H9 (cell line): ENCODE data around the gene LOC128125822.

ENCODE experiments used
- DNase-seq: peaks from one replicate; pipeline ENCODE4 v3.0.0-alpha.2; 2017
- H2AFZ ChIP-seq: one replicate; pipeline ENCODE4 v1.6.1; 2013; ENCODE audit warnings: mild to moderate bottlenecking, low read length, control low read depth, moderate library complexity
- H2AK5ac ChIP-seq: 2 replicates; pipeline ENCODE4 v1.6.1; 2013; ENCODE audit warnings: low read length, control low read depth, mixed read lengths; ENCODE audit not compliant: insufficient read length
- H2BK120ac ChIP-seq: one replicate; pipeline ENCODE4 v1.6.1; 2013; ENCODE audit warnings: low read depth, mild to moderate bottlenecking, low read length, control low read depth, inconsistent platforms; ENCODE audit not compliant: poor library complexity, severe bottlenecking
- H2BK12ac ChIP-seq: 2 replicates; pipeline ENCODE4 v1.6.1; 2013; ENCODE audit warnings: low read length, control low read depth, mixed read lengths, low read depth; ENCODE audit not compliant: insufficient read length
- H2BK15ac ChIP-seq: 2 replicates; pipeline ENCODE4 v1.6.1; 2013; ENCODE audit warnings: low read depth, low read length, control low read depth
- H2BK20ac ChIP-seq: one replicate; pipeline ENCODE4 v1.6.1; 2013; ENCODE audit warnings: low read depth, mild to moderate bottlenecking, low read length, control low read depth, inconsistent platforms; ENCODE audit not compliant: poor library complexity, severe bottlenecking
- H2BK5ac ChIP-seq: 2 replicates; pipeline ENCODE4 v1.6.1; 2013; ENCODE audit warnings: low read length, control low read depth, mixed read lengths; ENCODE audit not compliant: insufficient read length
- H3K14ac ChIP-seq: 2 replicates; pipeline ENCODE4 v1.6.1; 2013; ENCODE audit warnings: low read length, control low read depth; ENCODE audit not compliant: insufficient read depth
- H3K18ac ChIP-seq: 2 replicates; pipeline ENCODE4 v1.6.1; 2013; ENCODE audit warnings: low read depth, mild to moderate bottlenecking, mixed read lengths, low read length, control low read depth; ENCODE audit not compliant: insufficient read length
- H3K23ac ChIP-seq: 2 replicates; pipeline ENCODE4 v1.6.1; 2013; ENCODE audit warnings: low read length, control low read depth, mixed read lengths, low read depth; ENCODE audit not compliant: insufficient read length
- H3K23me2 ChIP-seq: 2 replicates; pipeline ENCODE4 v1.6.1; 2013; ENCODE audit warnings: low read depth, mild to moderate bottlenecking, mixed read lengths, low read length, control low read depth; ENCODE audit not compliant: insufficient read length, poor library complexity, severe bottlenecking
- H3K27ac ChIP-seq: 2 replicates; pipeline ENCODE4 v1.5.1; 2013; ENCODE audit warnings: low read length, control low read depth, mixed read lengths, low read depth; ENCODE audit not compliant: insufficient read length
- H3K27me3 ChIP-seq: 2 replicates; pipeline ENCODE4 v1.6.1; 2013; ENCODE audit warnings: low read length, control low read depth, inconsistent platforms; ENCODE audit not compliant: insufficient read depth
- H3K4ac ChIP-seq: 2 replicates; pipeline ENCODE4 v1.6.1; 2013; ENCODE audit warnings: low read depth, mild to moderate bottlenecking, control low read depth, inconsistent platforms, low read length, moderate library complexity
- H3K4me1 ChIP-seq: 2 replicates; pipeline ENCODE4 v1.6.1; 2013; ENCODE audit warnings: low read length, control low read depth, inconsistent platforms; ENCODE audit not compliant: insufficient read depth
- H3K4me2 ChIP-seq: 2 replicates; pipeline ENCODE4 v1.6.1; 2013; ENCODE audit warnings: low read length, control low read depth, mixed read lengths; ENCODE audit not compliant: insufficient read length, insufficient read depth
- H3K56ac ChIP-seq: 2 replicates; pipeline ENCODE4 v1.6.1; 2013; ENCODE audit warnings: low read depth, mild to moderate bottlenecking, mixed read lengths, low read length, control low read depth; ENCODE audit not compliant: insufficient read length
- H3K79me1 ChIP-seq: 2 replicates; pipeline ENCODE4 v1.6.1; 2013; ENCODE audit warnings: low read depth, mild to moderate bottlenecking, moderate library complexity, low read length, control low read depth, inconsistent platforms; ENCODE audit not compliant: insufficient read depth, poor library complexity, severe bottlenecking
- H3K79me2 ChIP-seq: 2 replicates; pipeline ENCODE4 v1.6.1; 2013; ENCODE audit warnings: low read length, control low read depth, inconsistent platforms; ENCODE audit not compliant: insufficient read depth
- H3K9ac ChIP-seq: 2 replicates; pipeline ENCODE4 v1.6.1; 2013; ENCODE audit warnings: low read length, control low read depth, mixed read lengths; ENCODE audit not compliant: insufficient read length; ENCODE audit errors: extremely low read depth
- H3K9me3 ChIP-seq: one replicate; pipeline ENCODE4 v1.6.1; 2013; ENCODE audit warnings: low read depth, low read length, inconsistent platforms; ENCODE audit not compliant: control insufficient read depth
- H3T11ph ChIP-seq: one replicate; pipeline ENCODE4 v1.6.1; 2013; ENCODE audit warnings: mild to moderate bottlenecking, low read length, control low read depth, inconsistent platforms
- H4K20me1 ChIP-seq: one replicate; pipeline ENCODE4 v1.6.1; 2013; ENCODE audit not compliant: control insufficient read depth, insufficient read length, insufficient read depth
- H4K5ac ChIP-seq: 2 replicates; pipeline ENCODE4 v1.6.1; 2013; ENCODE audit warnings: low read depth, mild to moderate bottlenecking, mixed read lengths, low read length, control low read depth; ENCODE audit not compliant: insufficient read length
- H4K8ac ChIP-seq: replicated peaks from 2 replicates; pipeline ENCODE4 v1.6.1; 2013; ENCODE audit warnings: low read length, control low read depth, mixed read lengths, low read depth; ENCODE audit not compliant: insufficient read length
- H4K91ac ChIP-seq: 2 replicates; pipeline ENCODE4 v1.6.1; 2013; ENCODE audit warnings: low read depth, mild to moderate bottlenecking, moderate library complexity, mixed read lengths, low read length, control low read depth; ENCODE audit not compliant: insufficient read length
- H3K27ac Mint-ChIP-seq, 3 experiments: 2 replicates in 2 of 3; 3 replicates in 1 of 3; pipeline ENCODE4 v1.8.0; 2020 to 2021; ENCODE audit warnings: mixed read lengths in 3 of 3, mild to moderate bottlenecking in 1 of 3, moderate library complexity in 1 of 3
- H3K27me3 Mint-ChIP-seq: 2 replicates; pipeline ENCODE4 v1.8.0; 2021; ENCODE audit warnings: low read depth, mild to moderate bottlenecking, moderate library complexity, mixed read lengths
- H3K36me3 Mint-ChIP-seq, 3 experiments: 2 replicates in 2 of 3; 3 replicates in 1 of 3; pipeline ENCODE4 v1.8.0; 2020 to 2021; ENCODE audit warnings: low read depth in 3 of 3, mixed read lengths in 3 of 3; ENCODE audit not compliant: insufficient read depth in 1 of 3
- H3K4me1 Mint-ChIP-seq, 2 experiments: 2 replicates each; pipeline ENCODE4 v1.8.0; 2020; ENCODE audit warnings: mixed read lengths in 2 of 2
- H3K4me3 Mint-ChIP-seq, 2 experiments: 2 replicates in 1 of 2; 3 replicates in 1 of 2; pipeline ENCODE4 v1.8.0; 2020 to 2021; ENCODE audit warnings: mild to moderate bottlenecking in 2 of 2, mixed read lengths in 2 of 2, moderate library complexity in 1 of 2
- H3K9me3 Mint-ChIP-seq, 2 experiments: 2 replicates in 1 of 2; 3 replicates in 1 of 2; pipeline ENCODE4 v1.8.0; 2020; ENCODE audit warnings: mild to moderate bottlenecking in 2 of 2, mixed read lengths in 2 of 2, moderate library complexity in 1 of 2
- CTCF ChIP-seq: fragments of 200-600 bp; sonication (generic); conservative IDR thresholded peaks from 3 replicates; pipeline ENCODE4 v1.8.0; 2021; ENCODE audit warnings: antibody characterized with exemption, mild to moderate bottlenecking
- WGBS: extraction: QIAGEN DNeasy Blood & Tissue Kit; methylation state at CpG from one replicate; pipeline ENCODE4 v1.1.7; 2013; ENCODE audit warnings: missing lambda C conversion rate, low lambda C conversion rate, mixed read lengths; ENCODE audit not compliant: insufficient read length; ENCODE audit errors: extremely low coverage; 5-methylcytosine and 5-hydroxymethylcytosine counted together

Gene LOC128125822

GRCh38 chr6:63565058-63565726, 7.1 kb upstream of the LOC128125822 start:
- Histone ChIP-seq H3K4ac (no peak overlapping the region), H3K27ac (no peak overlapping the region), H2BK15ac (no peak overlapping the region), H2BK5ac (no peak overlapping the region), H3K4me2 (no peak overlapping the region), H3K4me1 (peaks cover 6% of the 10 kb centered on the region; the same call in 1 of the 2 replicates), H3K23me2 (no peaks in the 10 kb centered on the region), H2BK20ac (no peak overlapping the region), H3K56ac (no peak overlapping the region), H3K9me3 (no peaks in the 10 kb centered on the region), H3K27me3 (no peaks in the 10 kb centered on the region), H2AK5ac (no peak overlapping the region), H2BK12ac (no peak overlapping the region), H2AFZ (no peak overlapping the region), H2BK120ac (no peak overlapping the region), H4K91ac (no peak overlapping the region), H4K5ac (no peak overlapping the region), H4K8ac (no peak overlapping the region), H3K23ac (no peak overlapping the region), H3K9ac (no peak overlapping the region), H4K20me1 (no peaks in the 10 kb centered on the region), H3K79me1 (no peaks in the 10 kb centered on the region), H3K79me2 (no peaks in the 10 kb centered on the region), H3K14ac (no peak overlapping the region), H3T11ph (no peak overlapping the region), H3K18ac (no peak overlapping the region)
- TF ChIP-seq CTCF = no peak
- no CpG with 5 or more reads among the region's 4 CpGs for WGBS
- DNase-seq = no peak
- peaks cover 11 to 12% of the 10 kb centered on the region in 2 experiments for H3K4me1 Mint-ChIP-seq
- no peak overlapping the region for H3K4me3 Mint-ChIP-seq
- no peaks in the 10 kb centered on the region; the same call in none of the 2 replicates for H3K27me3 Mint-ChIP-seq
- no peaks in the 10 kb centered on the region for H3K36me3 Mint-ChIP-seq
- H3K27ac Mint-ChIP-seq = no peak overlapping the region
- H3K9me3 Mint-ChIP-seq = peaks cover 6% of the 10 kb centered on the region in 2 experiments; a peak in 2 of 5 replicates
